NT2/D1 (cell line): Measurements from ENCODE around the gene RPL27.

Experiments
- SUZ12 ChIP-seq: IDR thresholded peaks from 2 replicates; pipeline ENCODE4 v1.6.1; 2011; ENCODE audit not compliant: insufficient read length, insufficient read depth; ENCODE audit errors: extremely low read depth
- ZNF274 ChIP-seq: IDR thresholded peaks from 2 replicates; pipeline ENCODE4 v1.6.1; 2011; ENCODE audit warnings: mild to moderate bottlenecking, low read depth, low read length

- no peak for TF ChIP-seq SUZ12
- no peak for TF ChIP-seq ZNF274
Measured at GRCh38 chr17:43031666-43032065, 33.4 kb downstream of the RPL27 start.
